DMS53 treated with DMSO at 0.1 percent for 48 hours (cell line): ENCODE data around the gene IP6K3.

Experiments
- DNase-seq: peaks from one replicate; lab custom pipeline; 2025; ENCODE audit not compliant: unreplicated experiment; lab: John Stamatoyannopoulos, UW

The IP6K3 gene

DNA sequence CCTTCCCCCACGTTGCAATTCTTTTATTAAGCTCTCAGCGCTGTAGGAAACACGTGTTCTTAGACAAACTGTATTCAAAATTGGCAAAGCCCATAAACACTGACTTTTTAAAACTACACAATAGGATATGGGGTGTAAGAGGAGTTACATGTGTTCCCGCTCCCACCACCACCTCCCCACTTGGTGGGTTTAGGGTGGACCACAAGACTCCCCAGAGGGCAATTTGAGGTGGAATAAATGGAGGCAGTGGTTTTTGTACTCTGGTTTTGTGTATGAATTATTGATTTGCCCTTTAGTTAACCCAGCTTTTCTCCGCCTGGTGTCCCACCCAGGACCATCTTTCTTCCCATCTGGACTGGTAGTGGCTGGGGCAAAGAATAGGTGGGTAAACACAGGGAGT lies 38.9 kb downstream of the IP6K3 start:
- DNase-seq: no peak

DNA sequence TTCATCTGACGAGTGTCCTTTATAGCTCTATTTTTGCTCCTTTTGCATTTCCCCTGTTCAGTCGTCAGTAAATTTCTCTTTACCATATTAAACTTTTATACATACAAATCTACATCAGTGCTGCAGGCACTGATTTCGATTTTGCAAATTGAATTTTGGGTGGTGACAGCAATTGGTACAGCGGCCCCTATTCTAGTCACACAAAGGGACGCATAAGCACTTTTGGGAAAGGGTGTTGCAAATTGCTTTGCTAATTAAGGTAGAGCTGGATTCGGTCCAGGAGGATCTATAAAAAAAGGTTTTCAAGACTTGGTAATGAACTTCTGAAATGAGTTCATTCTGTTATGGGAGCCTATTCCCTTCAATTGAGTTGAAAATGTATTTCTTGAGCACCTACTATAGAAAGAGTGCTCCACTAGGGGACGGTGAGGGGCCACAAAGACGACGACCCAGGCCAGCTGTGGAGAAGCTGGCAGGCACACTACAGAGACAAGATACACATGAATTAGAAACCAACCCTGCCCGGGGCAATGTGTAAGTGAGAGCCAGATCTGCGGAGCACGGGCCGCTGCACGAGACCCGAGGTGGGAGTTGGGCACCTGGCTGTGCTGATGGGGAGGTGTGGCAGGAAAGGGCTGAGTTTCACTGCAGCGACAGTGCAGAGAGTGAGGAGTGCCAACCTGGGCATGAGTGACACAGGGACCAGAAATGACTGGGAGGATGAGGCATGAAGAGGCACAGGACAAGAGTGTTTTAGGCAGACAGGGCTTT lies 40.6 kb downstream of the IP6K3 start:
- DNase-seq: no peak

DNA sequence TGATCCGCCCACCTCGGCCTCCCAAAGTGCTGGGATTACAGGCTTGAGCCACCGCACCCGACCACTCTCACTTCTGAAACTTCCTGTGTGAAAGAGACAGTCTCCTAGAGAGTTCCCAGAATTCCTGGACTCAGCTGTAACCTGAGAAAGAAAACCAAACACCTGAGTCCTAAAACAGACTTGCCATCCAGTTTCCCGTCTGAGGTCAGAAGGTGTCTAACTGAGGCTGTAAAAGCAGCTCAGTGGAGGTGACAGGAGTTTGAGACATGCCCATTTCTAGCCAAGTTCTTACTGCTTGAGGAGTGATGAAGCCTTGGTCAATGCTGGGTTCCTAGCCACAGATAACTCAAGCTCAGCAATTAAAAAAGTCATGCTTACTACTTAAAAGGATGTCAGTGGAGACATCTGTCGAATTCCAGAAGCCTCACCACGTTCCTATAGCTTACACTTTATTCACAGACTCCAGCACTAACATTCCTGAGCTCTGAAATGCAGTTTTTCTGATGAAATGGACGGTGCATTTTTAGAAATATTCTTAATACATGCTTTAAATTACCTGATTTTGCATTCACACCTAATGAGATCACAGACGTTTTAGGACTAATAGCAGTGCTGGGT lies 41.3 kb downstream of the IP6K3 start:
- no peak for DNase-seq

DNA sequence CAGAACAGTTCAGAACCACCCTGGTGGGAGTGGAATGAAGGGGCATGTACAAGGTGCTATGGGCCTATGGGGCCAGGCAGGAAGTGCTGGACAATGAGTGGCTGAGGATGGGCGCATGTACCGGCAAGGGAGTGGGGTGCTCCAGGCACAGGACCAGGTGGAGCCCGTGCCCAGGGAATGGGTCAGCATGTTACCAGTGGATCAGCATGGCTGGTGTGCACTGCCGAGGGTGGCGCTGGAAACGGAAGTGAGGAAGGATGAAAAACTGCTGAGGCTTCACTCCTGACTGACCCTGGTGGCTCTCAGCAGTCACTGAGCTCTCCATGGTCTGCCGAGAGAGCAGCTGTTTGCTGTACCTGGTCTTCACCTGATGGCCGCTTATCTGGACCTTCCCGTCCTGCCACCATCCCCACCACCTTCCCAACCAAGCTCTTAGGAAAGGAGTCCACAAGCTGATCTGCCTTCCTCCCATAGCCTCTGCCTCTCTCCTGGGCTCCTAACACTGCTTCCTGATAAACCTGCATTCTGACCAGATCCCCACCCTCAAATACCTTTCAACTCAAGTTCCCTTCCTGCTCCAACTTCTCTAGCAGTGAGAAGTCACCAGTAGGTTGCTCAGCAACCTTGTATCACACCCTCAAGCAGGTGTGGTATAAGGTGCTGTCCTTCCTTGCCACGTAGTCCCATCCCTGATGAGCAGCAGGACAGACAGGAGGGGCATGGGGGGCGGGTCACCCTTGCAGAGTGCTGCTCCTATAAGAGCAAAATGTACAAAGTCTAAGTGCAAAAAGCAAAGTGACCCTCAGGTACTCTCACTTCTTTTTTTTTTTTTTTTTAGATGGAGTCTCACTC lies 42.3 kb downstream of the IP6K3 start:
- no peak for DNase-seq

DNA sequence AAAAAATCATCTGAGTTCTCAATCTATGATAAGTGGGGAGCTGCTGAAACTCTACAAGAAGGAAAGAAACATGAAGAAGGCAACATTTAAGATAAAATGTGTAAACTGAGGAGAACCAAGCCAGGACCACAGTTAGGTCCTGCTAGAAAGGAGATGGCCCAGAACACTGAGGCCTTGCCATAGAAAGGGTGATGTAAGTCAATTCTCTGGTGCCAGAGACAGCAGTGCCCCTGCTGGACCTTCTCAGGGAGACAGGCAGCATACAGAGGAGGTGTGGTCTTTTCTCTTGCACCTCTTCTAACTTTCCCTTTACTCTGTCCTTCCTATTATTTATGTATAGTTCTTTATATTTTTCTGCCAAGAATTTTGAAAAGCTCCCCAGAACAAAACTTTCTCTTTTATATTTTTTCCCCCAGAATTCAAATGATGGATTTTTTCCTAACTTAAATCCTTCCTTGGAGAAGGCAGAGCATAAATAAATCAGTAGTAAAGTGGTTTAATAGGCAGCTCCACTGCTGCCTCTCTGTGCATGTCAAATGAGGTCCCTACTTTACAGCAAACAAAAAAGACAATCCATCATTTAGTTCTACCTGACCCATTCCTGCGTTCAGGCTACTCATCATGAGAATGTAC lies 44.2 kb downstream of the IP6K3 start:
- DNase-seq: peak; percentile 70

DNA sequence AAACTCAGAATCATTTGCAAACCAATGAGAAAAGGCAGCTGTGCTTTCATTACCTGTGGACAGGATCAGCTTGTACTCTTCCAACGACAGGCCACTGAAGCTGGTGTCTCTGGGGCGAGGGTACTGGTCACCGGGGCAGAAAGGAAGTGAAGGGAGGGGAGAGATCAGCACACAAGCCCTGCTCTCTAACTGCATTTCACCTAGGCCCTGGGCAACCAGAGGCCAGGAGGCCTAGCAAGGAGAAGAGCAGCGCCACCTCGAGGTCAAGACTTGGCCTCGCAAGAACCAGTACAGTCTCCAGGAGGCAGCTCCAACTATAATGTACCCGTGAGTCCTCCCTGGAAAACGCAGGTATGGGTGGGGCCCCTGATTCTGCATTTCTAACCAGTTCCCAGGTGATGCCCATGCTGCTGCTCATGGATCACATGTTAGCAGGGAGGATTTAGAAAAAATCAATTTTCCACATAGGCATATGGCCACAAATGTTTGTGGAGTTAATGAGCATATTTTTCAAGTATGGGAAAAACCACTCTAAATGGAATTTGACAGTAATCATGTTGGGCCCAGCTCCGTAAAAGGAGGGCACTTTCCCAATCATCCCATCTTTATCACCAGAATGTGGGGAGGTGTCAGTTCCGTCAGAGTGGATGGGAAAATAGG lies 46.2 kb downstream of the IP6K3 start:
- peak; percentile 48 for DNase-seq

DNA sequence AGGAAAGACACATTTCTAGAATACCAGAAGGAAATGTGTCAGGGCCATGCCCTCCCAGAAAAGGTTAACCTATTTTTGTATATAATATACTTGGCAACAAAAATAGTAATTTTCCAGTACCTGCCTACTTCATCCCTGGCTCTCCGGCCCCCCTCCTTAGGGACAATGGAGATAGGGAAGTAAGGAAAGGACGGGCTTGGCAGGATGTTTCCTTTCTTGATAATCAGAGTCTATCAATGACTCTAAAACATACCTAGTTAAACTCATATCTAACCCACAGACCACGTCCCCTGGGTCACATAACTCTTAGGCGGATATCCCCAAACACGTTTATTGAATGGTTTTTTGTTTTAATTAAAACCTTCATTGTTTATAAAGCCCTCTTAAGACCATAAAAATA lies 47.0 kb downstream of the IP6K3 start:
- no peak for DNase-seq

DNA sequence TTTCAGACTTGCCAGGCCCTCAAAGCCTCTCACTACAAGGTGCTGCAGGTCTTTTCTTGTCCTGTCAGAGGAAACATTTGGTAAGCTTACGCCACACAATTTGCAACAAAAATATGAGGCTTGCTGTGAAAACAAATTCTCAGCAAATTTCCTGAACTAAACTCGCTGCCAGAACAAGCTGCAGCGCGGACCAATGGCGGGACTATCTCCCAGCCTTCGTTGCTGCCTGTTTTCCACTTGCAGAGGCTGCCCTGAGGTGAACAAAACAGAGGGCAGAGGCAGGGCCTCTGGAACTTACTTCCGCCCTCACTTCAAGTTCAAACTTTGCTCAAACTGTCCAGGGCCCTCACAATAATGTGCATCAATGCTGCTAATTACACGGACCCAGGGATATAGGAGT lies 47.6 kb downstream of the IP6K3 start:
- no peak for DNase-seq

DNA sequence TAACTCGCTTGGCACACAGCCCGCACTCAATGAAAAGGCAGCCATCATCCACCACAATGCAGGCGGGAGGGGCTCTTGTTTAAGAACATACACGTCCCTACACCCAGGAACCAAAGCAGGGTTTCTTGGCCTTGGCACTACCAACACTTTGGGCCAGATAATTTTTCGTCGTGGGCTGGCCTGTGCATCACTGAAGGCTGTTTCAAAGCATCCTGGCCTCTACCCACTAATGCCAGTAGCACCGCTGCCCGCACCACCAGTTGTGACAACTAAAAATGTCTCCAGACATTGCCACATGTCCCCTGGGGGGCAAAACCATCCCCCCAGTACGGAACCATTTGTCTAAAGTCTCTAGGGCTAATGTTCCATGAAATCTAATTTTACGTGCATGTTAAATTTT lies 48.2 kb downstream of the IP6K3 start:
- DNase-seq: no peak

DNA sequence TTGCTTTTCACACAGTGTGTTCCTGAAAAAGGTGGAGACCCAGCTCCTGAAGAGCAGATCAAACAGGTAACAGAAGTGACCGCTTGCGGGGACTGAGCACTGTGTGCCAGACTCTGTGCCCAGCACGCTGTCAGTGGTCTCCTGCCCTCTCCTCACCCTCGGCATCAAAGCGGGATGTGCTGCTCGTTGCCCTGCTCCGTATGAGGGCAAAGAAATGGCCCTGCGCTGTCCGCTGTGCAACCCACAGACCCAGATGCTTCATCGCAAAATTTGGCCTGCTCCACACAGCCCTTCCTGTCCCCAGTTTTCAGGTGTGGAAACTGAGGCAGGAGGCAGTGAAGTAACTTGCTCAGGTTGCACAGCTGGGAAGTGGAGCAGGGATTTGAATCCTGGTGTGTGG lies 48.9 kb downstream of the IP6K3 start:
- no peak for DNase-seq

DNA sequence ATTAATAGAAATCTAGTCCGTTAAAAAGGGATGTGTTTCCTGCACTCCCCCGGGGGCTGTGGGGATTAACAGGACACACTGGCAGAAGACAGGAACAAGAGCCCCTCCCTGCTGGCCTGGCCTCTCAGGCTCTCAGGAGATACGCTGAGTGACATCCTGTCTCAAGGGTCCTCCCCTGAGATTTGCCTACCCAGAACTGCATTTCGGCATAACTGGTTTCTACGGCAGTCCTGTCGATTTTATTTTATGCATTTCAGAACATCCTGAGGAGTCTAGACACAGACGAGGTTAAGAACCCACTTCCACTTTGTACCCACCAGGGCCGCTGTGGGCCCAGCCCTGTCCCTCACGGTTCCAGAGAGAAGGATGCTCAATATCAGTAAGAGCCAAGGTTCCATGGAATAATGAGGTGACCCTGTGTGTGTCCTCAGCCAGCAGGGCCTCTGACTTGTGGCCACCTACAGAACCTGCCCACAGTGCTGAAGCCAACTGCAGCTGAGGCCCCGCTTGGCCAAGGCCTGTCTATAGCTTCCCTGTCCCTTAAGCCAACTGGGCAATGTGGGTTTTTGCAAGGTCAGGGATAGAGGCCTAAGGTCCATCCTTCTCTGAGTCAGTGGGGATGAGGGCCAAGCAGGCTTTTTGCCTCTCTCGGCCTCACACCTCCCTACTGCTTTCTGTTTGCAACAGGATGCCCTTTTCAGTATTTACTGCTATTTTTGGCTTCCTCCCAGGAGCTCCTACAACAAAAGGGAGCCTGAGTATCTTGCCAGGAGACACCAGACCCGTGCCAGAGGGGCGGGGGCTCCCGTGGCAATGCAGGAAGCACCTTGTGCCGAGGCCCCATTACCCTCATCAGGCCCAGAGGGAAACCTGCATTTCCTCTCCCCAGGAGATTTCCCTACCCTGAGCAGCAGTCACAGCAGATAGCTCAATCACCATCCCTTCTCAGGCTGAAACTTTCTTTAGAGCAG lies 49.9 kb downstream of the IP6K3 start:
- no peak for DNase-seq

DNA sequence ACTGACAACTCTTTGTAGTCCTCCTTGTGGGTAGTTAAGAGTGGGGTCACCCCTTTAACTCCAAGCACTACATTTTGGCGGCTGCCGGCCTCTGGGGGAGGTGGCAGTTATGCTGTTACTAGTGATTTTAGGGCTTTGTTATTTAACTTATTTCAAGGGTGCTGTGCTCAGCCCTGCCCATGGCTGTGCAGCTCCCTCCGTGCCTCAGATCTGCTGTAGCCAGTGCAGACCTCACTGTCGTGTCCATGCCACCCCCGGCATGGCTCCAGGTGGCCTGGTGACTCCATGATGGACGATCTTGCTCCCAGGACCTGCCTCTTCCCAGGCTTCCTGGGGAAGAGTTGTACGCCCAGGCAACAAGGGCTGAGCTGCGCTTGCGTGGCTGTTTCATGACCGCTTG lies 50.6 kb downstream of the IP6K3 start:
- DNase-seq: no peak

DNA sequence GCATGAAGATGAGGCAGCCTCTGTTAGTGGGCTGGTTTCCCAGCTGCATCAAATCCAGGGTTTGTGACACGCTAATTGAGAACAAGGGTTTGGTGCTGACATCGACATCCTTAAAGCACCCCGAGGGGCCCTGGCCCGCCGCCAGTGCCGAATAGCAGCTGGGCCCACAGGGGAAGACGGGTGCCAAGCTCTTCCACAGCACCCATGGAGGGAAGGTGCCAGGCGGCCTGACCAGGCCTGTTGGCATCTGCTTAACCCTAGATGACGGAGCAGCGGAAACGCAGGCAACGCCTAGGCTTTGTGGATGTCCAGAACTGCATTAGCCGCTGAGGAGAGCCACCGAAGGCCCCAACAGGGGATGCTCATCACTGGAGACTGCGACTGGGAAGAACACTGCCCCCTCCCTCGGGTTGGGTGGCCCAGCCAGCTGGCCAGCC lies 51.2 kb downstream of the IP6K3 start:
- DNase-seq: no peak

DNA sequence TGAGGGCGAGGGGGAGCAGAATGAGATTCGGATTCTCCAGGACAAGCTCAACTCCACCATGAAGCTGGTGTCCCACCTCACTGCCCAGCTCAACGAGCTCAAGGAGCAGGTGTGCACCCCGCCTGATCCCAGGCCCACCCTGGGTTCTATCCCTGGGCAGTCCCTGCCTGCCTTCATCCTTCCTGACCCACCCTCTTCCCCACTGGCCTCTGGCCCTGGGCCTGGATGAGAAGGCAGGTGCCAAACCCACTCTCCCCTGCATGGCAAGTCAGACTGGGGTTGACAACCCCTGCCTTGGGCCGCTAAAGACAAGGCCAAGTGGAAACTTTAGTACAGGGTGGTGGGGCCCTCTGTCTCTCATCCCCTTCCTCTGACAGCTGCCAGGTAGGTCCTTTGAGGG lies 51.7 kb downstream of the IP6K3 start:
- DNase-seq: no peak

DNA sequence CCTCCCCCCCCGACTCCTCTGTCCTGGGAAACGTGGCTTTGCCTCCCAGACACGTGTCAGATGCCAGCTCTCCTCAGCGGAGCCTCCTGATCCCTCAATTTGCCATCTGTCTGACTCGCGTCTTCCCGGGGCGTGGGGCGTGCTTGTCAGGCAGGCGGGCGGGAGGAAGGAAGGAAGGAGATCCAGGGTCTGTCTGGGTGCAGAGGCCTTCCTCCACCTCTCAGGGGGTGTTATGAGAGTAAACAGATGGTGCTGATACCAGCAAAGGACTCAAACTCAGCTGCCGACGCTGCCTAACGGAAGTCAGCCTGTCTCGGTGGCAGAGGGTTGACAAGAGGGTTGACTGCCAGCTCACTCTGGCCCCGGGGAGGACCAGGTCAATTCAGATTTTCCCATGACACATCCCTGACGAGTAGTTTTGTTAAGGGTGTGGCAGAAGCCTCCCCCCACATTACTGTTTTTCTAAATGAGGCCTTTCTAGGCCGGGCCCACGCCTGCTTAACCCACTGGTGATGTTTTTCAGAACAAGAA lies 52.2 kb downstream of the IP6K3 start:
- DNase-seq: no peak

DNA sequence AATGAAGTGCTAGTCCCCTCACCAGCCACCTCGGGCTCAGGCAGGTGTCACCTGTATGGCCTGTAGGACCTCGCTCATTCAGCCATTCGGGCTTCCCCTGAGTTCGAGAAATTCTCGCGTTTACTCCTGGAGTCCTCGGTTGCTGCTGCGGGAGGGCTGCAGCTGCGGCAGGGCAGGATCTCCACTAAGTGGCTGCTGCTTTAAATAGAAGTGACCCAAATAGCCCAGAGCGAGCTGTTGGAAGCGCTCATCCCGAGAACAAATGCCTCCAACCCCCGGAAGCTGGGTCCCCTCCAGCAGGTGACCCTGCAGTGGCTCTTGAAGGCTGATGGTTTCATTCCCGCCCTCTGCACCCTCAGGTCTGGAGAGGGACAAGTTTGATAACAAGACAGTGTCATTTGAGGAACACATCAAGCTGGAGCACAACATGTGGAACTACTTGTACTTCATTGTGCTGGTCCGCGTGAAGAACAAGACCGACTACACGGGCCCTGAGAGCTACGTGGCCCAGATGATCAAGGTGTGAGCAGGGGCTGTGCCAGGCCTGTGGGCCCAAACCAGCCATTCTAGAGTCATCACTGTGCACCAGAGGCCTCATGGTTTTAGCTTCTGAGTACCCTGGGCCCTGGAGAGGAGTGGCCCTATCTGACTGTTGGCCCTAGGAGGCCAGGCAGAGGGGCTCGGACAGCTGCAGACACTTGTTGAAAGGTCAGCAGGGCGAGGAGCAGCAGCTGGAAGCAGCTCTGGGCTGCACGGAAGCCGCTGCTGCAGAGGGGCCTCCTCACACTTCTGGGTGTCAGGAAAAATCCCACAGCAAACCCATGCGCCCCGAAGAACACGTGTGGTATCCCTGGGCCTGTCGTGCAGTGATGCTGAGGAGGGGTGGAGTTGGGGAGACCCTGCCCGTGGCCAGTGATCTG lies 53.3 kb downstream of the IP6K3 start:
- no peak for DNase-seq

DNA sequence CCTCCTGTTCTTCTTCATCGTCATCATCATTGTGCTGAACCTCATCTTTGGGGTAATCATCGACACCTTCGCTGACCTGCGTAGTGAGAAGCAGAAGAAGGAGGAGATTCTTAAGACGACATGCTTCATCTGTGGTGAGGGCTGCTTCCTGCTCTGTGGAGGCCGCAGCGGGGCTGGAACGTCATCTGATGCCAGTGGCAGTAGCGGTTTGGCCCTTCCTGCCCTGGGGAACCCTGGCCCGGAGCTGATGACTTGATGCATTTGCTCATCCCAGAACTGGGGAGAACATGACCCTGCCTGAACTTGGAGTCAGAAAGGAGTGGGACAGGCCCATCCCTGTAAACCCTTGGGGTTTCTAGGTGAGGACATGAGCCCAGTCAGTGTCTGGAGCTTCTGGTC lies 53.9 kb downstream of the IP6K3 start:
- DNase-seq: no peak

DNA sequence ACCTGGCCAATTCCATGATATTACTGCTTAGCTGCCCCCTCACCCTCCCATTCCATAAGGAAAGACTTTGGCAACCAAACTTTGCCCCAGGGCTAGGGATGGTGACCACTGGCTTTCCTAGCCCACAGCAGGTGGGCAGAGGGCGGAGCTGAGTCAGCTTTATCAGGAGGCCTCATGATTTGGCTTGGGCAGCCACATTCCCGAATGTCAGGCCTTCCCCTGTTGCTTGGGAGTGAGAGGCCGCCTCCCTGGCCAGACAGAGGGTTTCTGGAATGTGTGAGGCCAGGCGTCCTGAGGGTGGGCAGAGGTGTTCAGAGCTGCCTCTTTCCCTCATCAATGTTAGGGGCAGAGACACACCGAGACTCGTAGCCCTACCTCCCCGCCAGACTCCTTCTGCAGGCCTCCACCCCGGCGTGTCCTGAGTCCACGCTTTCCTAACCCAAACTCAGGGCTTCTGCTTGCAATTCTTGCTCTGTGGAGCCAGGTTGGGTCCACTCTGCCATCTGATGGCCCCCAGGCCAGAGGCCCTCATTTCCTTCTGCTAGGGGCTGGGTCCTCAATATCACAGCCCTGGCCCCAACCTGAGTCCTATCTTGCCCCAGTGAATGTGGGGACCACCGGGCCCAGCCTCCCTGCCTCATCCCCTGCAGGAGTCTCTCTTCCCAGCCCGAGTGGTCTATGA lies 54.5 kb downstream of the IP6K3 start:
- DNase-seq: no peak
